HCT116 (cell line): ENCODE results near the gene ADAM15. TPM values are rescaled to one million over a fixed set of nuclear protein-coding genes. Genes with fewer than 3 reads are reported as not detected.

Experiments used
- ATAC-seq: fragments of 200-7000 bp; cut with Tn5 transposase; 2 replicates; pipeline ENCODE4 v1.9.1; 2020; ENCODE audit warnings: mild to moderate bottlenecking, moderate library complexity
- BruUV-seq: library from RNA; stranded (reverse); fragments of 400-500 nt; replicated peaks from 2 replicates; lab custom pipeline; 2021; lab: Mats Ljungman, UMichigan
- CTCF ChIA-PET: fragments of 300-600 bp; sonication (Branson Sonifier 250); formaldehyde crosslinking; loops from one replicate; lab custom pipeline; 2021; ENCODE audit warnings: antibody characterized with exemption; lab: Charles Lee
- POLR2A ChIA-PET: fragments of 300-600, 350-600 bp; sonication (Branson Sonifier 250); formaldehyde crosslinking; loops from one replicate; lab custom pipeline; 2021; ENCODE audit warnings: antibody characterized with exemption; lab: Charles Lee
- RAD21 ChIA-PET, 2 experiments: fragments of 300-600 bp; sonication (Branson Sonifier 250); formaldehyde crosslinking; loops; one replicate each; lab custom pipeline; 2023; ENCODE audit warnings: low total read pairs in 2 of 2; ENCODE audit not compliant: uncharacterized antibody in 2 of 2, unreplicated experiment in 2 of 2, low non-redundant PET in 1 of 2; lab: Charles Lee
- DNase-seq: peaks from one replicate; pipeline ENCODE4 v3.0.0-alpha.2; 2010; ENCODE audit warnings: low read depth, low spot score
- H2AFZ ChIP-seq: fragments of 200-600 bp; shearing (Covaris generic), sonication (generic); 2 replicates; pipeline ENCODE4 v1.6.1; 2017; ENCODE audit warnings: low read depth, mixed run types, mixed read lengths, antibody characterized with exemption, low read length; ENCODE audit not compliant: poor library complexity, severe bottlenecking
- H3K27ac ChIP-seq: 2 replicates; pipeline ENCODE4 v1.5.1; 2012; ENCODE audit warnings: low read depth, low read length
- H3K27me3 ChIP-seq: fragments of 200-600 bp; sonication (generic); 2 replicates; pipeline ENCODE4 v1.6.1; 2016; ENCODE audit warnings: mixed run types, low read length, mixed read lengths; ENCODE audit not compliant: insufficient read depth
- H3K36me3 ChIP-seq, 2 experiments: fragments of 200-500 bp in 1 of 2; fragments of 200-600 bp in 1 of 2; sonication (Bioruptor generic) in 1 of 2; sonication (generic) in 1 of 2; 2 replicates each; pipeline versions ENCODE4 v1.5.1 to v1.6.1; 2014 to 2016; ENCODE audit warnings: low read length in 2 of 2, inconsistent platforms in 1 of 2, mixed read lengths in 1 of 2, mixed run types in 1 of 2; ENCODE audit not compliant: insufficient read depth in 2 of 2, control insufficient read depth in 1 of 2
- H3K4me1 ChIP-seq, 2 experiments: fragments of 200-600 bp in 1 of 2; sonication (generic) in 1 of 2; 2 replicates each; pipeline versions ENCODE4 v1.5.1 to v1.6.1; 2012 to 2017; ENCODE audit warnings: low read length in 2 of 2, inconsistent platforms in 1 of 2, mild to moderate bottlenecking in 1 of 2, mixed read lengths in 1 of 2, mixed run types in 1 of 2, moderate library complexity in 1 of 2; ENCODE audit not compliant: insufficient read depth in 2 of 2, control insufficient read depth in 1 of 2
- H3K4me2 ChIP-seq: fragments of 200-600 bp; sonication (generic); 2 replicates; pipeline ENCODE4 v1.6.1; 2017; ENCODE audit warnings: mixed run types, low read length, mixed read lengths
- H3K4me3 ChIP-seq, 2 experiments: fragments of 200-600 bp in 1 of 2; sonication (generic) in 1 of 2; replicated peaks in 1 of 2; 2 replicates each; pipeline ENCODE4 v1.5.1; 2011 to 2016; ENCODE audit warnings: low read length in 2 of 2, control low read depth in 1 of 2, low read depth in 1 of 2, mild to moderate bottlenecking in 1 of 2, mixed read lengths in 1 of 2, mixed run types in 1 of 2
- H3K79me2 ChIP-seq: fragments of 200-600 bp; sonication (generic); 2 replicates; pipeline ENCODE4 v1.6.1; 2017; ENCODE audit warnings: mild to moderate bottlenecking, mixed run types, low read length, moderate library complexity, mixed read lengths; ENCODE audit not compliant: insufficient read depth
- H3K9ac ChIP-seq: fragments of 200-600 bp; sonication (generic); 2 replicates; pipeline ENCODE4 v1.6.1; 2016; ENCODE audit warnings: low read length, mixed read lengths
- H3K9me2 ChIP-seq: fragments of 200-600 bp; sonication (generic), shearing (Covaris generic); 2 replicates; pipeline ENCODE4 v1.6.1; 2017; ENCODE audit warnings: mixed run types, mild to moderate bottlenecking, moderate library complexity; ENCODE audit not compliant: insufficient read depth
- H3K9me3 ChIP-seq, 2 experiments: fragments of 200-500 bp in 1 of 2; fragments of 200-600 bp in 1 of 2; sonication (Bioruptor generic) in 1 of 2; sonication (generic) in 1 of 2; 2 replicates each; pipeline ENCODE4 v1.6.1; 2014 to 2017; ENCODE audit warnings: low read length in 2 of 2, mixed read lengths in 2 of 2, inconsistent platforms in 1 of 2, low read depth in 1 of 2, mild to moderate bottlenecking in 1 of 2, mixed run types in 1 of 2, moderate library complexity in 1 of 2; ENCODE audit not compliant: control insufficient read depth in 1 of 2, insufficient read depth in 1 of 2
- H4K20me1 ChIP-seq: fragments of 200-600 bp; sonication (generic), shearing (Covaris generic); 2 replicates; pipeline ENCODE4 v1.6.1; 2017; ENCODE audit warnings: mixed run types, mild to moderate bottlenecking, moderate library complexity; ENCODE audit not compliant: insufficient read depth
- EZH2 ChIP-seq: fragments of 200-600 bp; sonication (generic); IDR thresholded peaks from 2 replicates; pipeline ENCODE4 v1.6.1; 2017; ENCODE audit warnings: antibody characterized with exemption, mixed run types
- JUND ChIP-seq: IDR thresholded peaks from 2 replicates; pipeline ENCODE4 v1.6.1; 2012
- intact Hi-C: fragments of 100-400 bp; cut with micrococcal nuclease; formaldehyde crosslinking; loops from 2 replicates; pipeline ENCODE4 v1.10.0; 2022
- total RNA-seq: library from RNA; stranded (reverse); gene quantifications from one replicate; pipeline ENCODE4 v1.2.1, GENCODE V29; 2021; ENCODE audit not compliant: unreplicated experiment
- TF ChIP-seq, protein P1 (sequence below), 3 experiments: fragments of 200-600 bp in 1 of 3; sonication (generic) in 1 of 3; IDR thresholded peaks in 2 of 3; conservative IDR thresholded peaks in 1 of 3; 2 replicates each; pipeline ENCODE4 v1.5.1; 2012 to 2017; ENCODE audit warnings: low read depth in 2 of 3, low read length in 2 of 3, antibody characterized with exemption in 1 of 3, borderline replicate concordance in 1 of 3, control low read depth in 1 of 3, mild to moderate bottlenecking in 1 of 3, mixed read lengths in 1 of 3, mixed run types in 1 of 3, moderate library complexity in 1 of 3; ENCODE audit not compliant: insufficient read depth in 1 of 3
- TF ChIP-seq, protein P2 (sequence below): IDR thresholded peaks from 2 replicates; pipeline ENCODE4 v1.6.1; 2011; ENCODE audit warnings: mild to moderate bottlenecking, low read length, moderate library complexity; ENCODE audit not compliant: insufficient replicate concordance; ENCODE audit errors: extremely low read depth

The ADAM15 gene
- total RNA-seq, 1 experiment from 2014 or later, result 149 TPM

DNA sequence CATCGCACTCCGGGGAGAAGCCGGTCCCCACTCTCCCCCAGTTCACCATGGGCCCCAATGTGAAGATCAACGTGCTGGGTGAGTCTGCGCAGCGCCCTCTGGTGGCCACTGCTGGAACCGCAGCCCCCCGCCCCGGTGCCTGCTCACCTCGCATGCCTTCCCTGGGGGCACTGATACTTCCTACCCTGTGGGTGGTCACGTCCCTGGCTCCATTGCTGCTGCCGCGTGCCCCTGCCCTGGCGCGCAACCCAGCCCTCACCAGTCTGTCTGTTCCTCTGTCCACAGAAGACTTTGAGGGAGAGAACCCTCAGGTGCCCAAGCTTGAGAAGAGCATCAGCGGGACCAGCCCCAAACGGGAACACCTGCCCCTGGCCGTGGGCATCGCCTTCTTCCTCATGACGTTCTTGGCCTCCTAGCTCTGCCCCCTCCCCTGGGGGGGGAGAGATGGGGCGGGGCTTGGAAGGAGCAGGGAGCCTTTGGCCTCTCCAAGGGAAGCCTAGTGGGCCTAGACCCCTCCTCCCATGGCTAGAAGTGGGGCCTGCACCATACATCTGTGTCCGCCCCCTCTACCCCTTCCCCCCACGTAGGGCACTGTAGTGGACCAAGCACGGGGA lies 35.1 kb downstream of the ADAM15 start:
- Histone ChIP-seq H3K4me3 (peak overlapping the region; percentile 61 to 67), H3K4me2 (peak overlapping the region; percentile 90), H3K27ac (peak overlapping the region; percentile 67), H4K20me1 (no peaks in the 10 kb centered on the region), H3K79me2 (no peaks in the 10 kb centered on the region; the same call in 1 of the 2 replicates), H3K9me2 (no peaks in the 10 kb centered on the region), H3K4me1 (peaks cover 24 to 52% of the 10 kb centered on the region in 2 experiments), H3K9me3 (no peaks in the 10 kb centered on the region), H3K36me3 (peaks cover 0 to 6% of the 10 kb centered on the region in 2 experiments; a peak in 1 of 4 replicates), H2AFZ (no peak overlapping the region), H3K9ac (peak overlapping the region; percentile 79), H3K27me3 (no peaks in the 10 kb centered on the region)
- ATAC-seq, result peak; percentile 29
- BruUV-seq, result TSS peak; percentile 43
- DNase-seq, result no peak
- no peak for TF ChIP-seq EZH2
- TF ChIP-seq, protein P1, sequence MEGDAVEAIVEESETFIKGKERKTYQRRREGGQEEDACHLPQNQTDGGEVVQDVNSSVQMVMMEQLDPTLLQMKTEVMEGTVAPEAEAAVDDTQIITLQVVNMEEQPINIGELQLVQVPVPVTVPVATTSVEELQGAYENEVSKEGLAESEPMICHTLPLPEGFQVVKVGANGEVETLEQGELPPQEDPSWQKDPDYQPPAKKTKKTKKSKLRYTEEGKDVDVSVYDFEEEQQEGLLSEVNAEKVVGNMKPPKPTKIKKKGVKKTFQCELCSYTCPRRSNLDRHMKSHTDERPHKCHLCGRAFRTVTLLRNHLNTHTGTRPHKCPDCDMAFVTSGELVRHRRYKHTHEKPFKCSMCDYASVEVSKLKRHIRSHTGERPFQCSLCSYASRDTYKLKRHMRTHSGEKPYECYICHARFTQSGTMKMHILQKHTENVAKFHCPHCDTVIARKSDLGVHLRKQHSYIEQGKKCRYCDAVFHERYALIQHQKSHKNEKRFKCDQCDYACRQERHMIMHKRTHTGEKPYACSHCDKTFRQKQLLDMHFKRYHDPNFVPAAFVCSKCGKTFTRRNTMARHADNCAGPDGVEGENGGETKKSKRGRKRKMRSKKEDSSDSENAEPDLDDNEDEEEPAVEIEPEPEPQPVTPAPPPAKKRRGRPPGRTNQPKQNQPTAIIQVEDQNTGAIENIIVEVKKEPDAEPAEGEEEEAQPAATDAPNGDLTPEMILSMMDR (IDR thresholded peaks at IDR 0.05 in 2 of 3, conservative IDR thresholded peaks at IDR 0.05 in 1 of 3; ENCODE audit: borderline replicate concordance in 1 of 3, insufficient read depth in 1 of 3, low read depth in 2 of 3, low read length in 2 of 3), result peak in 2 of 3 experiments; percentile 94 to 96; a peak in 4 of 6 replicates
- no peak for TF ChIP-seq JUND
- intact Hi-C loops, result no loop called here
- ChIA-PET CTCF (interaction anchor here (0.8 to 3.1 kb wide), 8 partner anchors 14 to 87 kb away, joined by 3 to 52 read pairs (median 23); partner anchors contain the start of genes ADAM15, EFNA4 and KRTCAP2), RAD21 (no interaction called here), POLR2A (interaction anchor here (1.5 to 1.9 kb wide), 2 partner anchors 87 to 108 kb away, joined by 3 to 7 read pairs; partner anchors contain the start of gene KRTCAP2)

DNA sequence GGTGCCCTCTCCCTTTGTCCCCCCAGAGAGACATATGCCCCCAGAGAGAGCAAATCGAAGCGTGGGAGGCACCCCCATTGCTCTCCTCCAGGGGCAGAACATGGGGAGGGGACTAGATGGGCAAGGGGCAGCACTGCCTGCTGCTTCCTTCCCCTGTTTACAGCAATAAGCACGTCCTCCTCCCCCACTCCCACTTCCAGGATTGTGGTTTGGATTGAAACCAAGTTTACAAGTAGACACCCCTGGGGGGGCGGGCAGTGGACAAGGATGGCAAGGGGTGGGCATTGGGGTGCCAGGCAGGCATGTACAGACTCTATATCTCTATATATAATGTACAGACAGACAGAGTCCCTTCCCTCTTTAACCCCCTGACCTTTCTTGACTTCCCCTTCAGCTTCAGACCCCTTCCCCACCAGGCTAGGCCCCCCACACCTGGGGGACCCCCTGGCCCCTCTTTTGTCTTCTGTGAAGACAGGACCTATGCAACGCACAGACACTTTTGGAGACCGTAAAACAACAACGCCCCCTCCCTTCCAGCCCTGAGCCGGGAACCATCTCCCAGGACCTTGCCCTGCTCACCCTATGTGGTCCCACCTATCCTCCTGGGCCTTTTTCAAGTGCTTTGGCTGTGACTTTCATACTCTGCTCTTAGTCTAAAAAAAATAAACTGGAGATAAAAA lies 35.9 kb downstream of the ADAM15 start:
- CTCF ChIA-PET, result interaction anchor here (2.5 to 3.1 kb wide), 5 partner anchors 36 to 85 kb away, joined by 11 to 52 read pairs (median 32); partner anchors contain the start of genes ADAM15 and KRTCAP2
- no peak overlapping the region for H2AFZ ChIP-seq

More for the DNA sequence above, 35.9 kb downstream of the ADAM15 start:
- Histone ChIP-seq H3K27me3 (no peaks in the 10 kb centered on the region), H3K4me3 (no peak overlapping the region), H3K79me2 (no peaks in the 10 kb centered on the region; the same call in 1 of the 2 replicates), H3K4me1 (peaks cover 23 to 55% of the 10 kb centered on the region in 2 experiments), H3K9me3 (no peaks in the 10 kb centered on the region), H4K20me1 (no peaks in the 10 kb centered on the region), H3K9me2 (no peaks in the 10 kb centered on the region), H3K9ac (no peak overlapping the region), H3K4me2 (peak overlapping the region; percentile 90), H3K36me3 (peaks cover 0 to 6% of the 10 kb centered on the region in 2 experiments; a peak in 1 of 4 replicates), H3K27ac (peak overlapping the region; percentile 67; the same call in 1 of the 2 replicates)
- BruUV-seq, result no TSS peak
- ATAC-seq (no peak), DNase-seq (no peak)
- TF ChIP-seq, protein P1 (IDR thresholded peaks at IDR 0.05 in 2 of 3, conservative IDR thresholded peaks at IDR 0.05 in 1 of 3; ENCODE audit: borderline replicate concordance in 1 of 3, insufficient read depth in 1 of 3, low read depth in 2 of 3, low read length in 2 of 3), result peak in 1 of 3 experiments; percentile 40; a peak in 2 of 6 replicates
- TF ChIP-seq, protein P2, sequence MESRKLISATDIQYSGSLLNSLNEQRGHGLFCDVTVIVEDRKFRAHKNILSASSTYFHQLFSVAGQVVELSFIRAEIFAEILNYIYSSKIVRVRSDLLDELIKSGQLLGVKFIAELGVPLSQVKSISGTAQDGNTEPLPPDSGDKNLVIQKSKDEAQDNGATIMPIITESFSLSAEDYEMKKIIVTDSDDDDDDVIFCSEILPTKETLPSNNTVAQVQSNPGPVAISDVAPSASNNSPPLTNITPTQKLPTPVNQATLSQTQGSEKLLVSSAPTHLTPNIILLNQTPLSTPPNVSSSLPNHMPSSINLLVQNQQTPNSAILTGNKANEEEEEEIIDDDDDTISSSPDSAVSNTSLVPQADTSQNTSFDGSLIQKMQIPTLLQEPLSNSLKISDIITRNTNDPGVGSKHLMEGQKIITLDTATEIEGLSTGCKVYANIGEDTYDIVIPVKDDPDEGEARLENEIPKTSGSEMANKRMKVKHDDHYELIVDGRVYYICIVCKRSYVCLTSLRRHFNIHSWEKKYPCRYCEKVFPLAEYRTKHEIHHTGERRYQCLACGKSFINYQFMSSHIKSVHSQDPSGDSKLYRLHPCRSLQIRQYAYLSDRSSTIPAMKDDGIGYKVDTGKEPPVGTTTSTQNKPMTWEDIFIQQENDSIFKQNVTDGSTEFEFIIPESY, result no peak
- POLR2A ChIA-PET, result no interaction called here
- RAD21 ChIA-PET, result no interaction called here
- intact Hi-C loops, result no loop called here
